Ascending aorta (tissue), 2 donors: ENCODE data around the gene METTL21C. TPM values are rescaled to one million over a fixed set of nuclear protein-coding genes. Genes with fewer than 3 reads are reported as not detected.

Experiments used
- DNase-seq, 2 donors: peaks; one replicate each; pipeline ENCODE4 v3.0.0-alpha.2; 2019; ENCODE audit warnings: low spot score in 2 of 2
- H3K27ac ChIP-seq, 2 donors: fragments of 200-600 bp; sonication (generic); one replicate each; pipeline ENCODE4 v1.5.1; 2016 to 2017; ENCODE audit warnings: mild to moderate bottlenecking in 1 of 2
- H3K27me3 ChIP-seq: fragments of 200-600 bp; sonication (generic); one replicate; pipeline ENCODE4 v1.5.1; 2017
- H3K36me3 ChIP-seq, 2 donors: fragments of 200-600 bp; sonication (generic); one replicate each; pipeline ENCODE4 v1.5.1; 2016
- H3K4me1 ChIP-seq, 2 donors: fragments of 200-600 bp; sonication (generic); one replicate each; pipeline ENCODE4 v1.5.1; 2016 to 2017; ENCODE audit warnings: mild to moderate bottlenecking in 1 of 2
- H3K4me3 ChIP-seq, 2 donors: fragments of 200-600 bp; sonication (generic); one replicate each; pipeline ENCODE4 v1.5.1; 2016 to 2017; ENCODE audit warnings: mild to moderate bottlenecking in 1 of 2
- H3K9me3 ChIP-seq, 2 donors: fragments of 200-600 bp; sonication (generic); one replicate each; pipeline ENCODE4 v1.5.1; 2016
- CTCF ChIP-seq, 3 experiments: fragments of 200-600 bp in 2 of 3; fragments of 450-650 bp in 1 of 3; sonication (generic) in 2 of 3; IDR thresholded peaks; one replicate each; pipeline ENCODE4 v1.5.1; 2016 to 2019; ENCODE audit warnings: antibody characterized with exemption in 3 of 3, mild to moderate bottlenecking in 1 of 3, moderate library complexity in 1 of 3
- intact Hi-C: fragments of 100-400 bp; cut with DNase I; formaldehyde crosslinking; loops from one replicate; pipeline ENCODE4 v1.15.1; 2023
- total RNA-seq: library from RNA; depleted of rRNA; stranded (reverse); fragments of >200 nt; gene quantifications from one replicate; pipeline ENCODE4 v1.1.0, GENCODE V29; 2016

METTL21C gene
- total RNA-seq, 1 donor from 2014 or later, result not detected

GRCh38 chr13:102651392-102651791 is 43.5 kb downstream of the METTL21C start:
- no peak overlapping the region for H3K27ac ChIP-seq
- no peaks in the 10 kb centered on the region for H3K9me3 ChIP-seq
- H3K27me3 ChIP-seq, result no peaks in the 10 kb centered on the region
- no peaks in the 10 kb centered on the region for H3K4me1 ChIP-seq
- H3K36me3 ChIP-seq, result peaks cover 7 to 46% of the 10 kb centered on the region in 2 donors
- intact Hi-C loops, result no loop called here
- no peak for DNase-seq
- no peak for TF ChIP-seq CTCF (IDR thresholded peaks at IDR 0.05)
- no peak overlapping the region for H3K4me3 ChIP-seq

- H3K27me3 ChIP-seq, result no peaks in the 10 kb centered on the region
- no peaks in the 10 kb centered on the region for H3K9me3 ChIP-seq
- peaks cover 11 to 49% of the 10 kb centered on the region in 2 donors for H3K36me3 ChIP-seq
- TF ChIP-seq CTCF (IDR thresholded peaks at IDR 0.05), result no peak
- no peak for DNase-seq
- no peaks in the 10 kb centered on the region for H3K4me1 ChIP-seq
- H3K27ac ChIP-seq, result no peak overlapping the region
- no peak overlapping the region for H3K4me3 ChIP-seq
- intact Hi-C loops, result no loop called here
Observed at GRCh38 chr13:102650444-102650843, 44.4 kb downstream of the METTL21C start.

GRCh38 chr13:102648046-102648445 is 46.8 kb downstream of the METTL21C start:
- no peak for DNase-seq
- no peaks in the 10 kb centered on the region for H3K27me3 ChIP-seq
- intact Hi-C loops, result no loop called here
- peaks cover 23 to 55% of the 10 kb centered on the region in 2 donors for H3K36me3 ChIP-seq
- H3K27ac ChIP-seq, result no peak overlapping the region
- no peaks in the 10 kb centered on the region for H3K9me3 ChIP-seq
- no peak for TF ChIP-seq CTCF (IDR thresholded peaks at IDR 0.05)
- H3K4me3 ChIP-seq, result no peak overlapping the region
- H3K4me1 ChIP-seq, result no peaks in the 10 kb centered on the region

GRCh38 chr13:102645701-102646100 is 49.1 kb downstream of the METTL21C start:
- Histone ChIP-seq H3K9me3 (no peaks in the 10 kb centered on the region), H3K4me1 (no peaks in the 10 kb centered on the region), H3K4me3 (no peak overlapping the region), H3K27ac (no peak overlapping the region), H3K27me3 (no peaks in the 10 kb centered on the region), H3K36me3 (peaks cover 23 to 62% of the 10 kb centered on the region in 2 donors)
- no peak for TF ChIP-seq CTCF (IDR thresholded peaks at IDR 0.05)
- DNase-seq, result no peak
- intact Hi-C loops, result no loop called here

GRCh38 chr13:102643656-102644055 is 51.2 kb downstream of the METTL21C start:
- intact Hi-C loops, result no loop called here
- H3K4me3 ChIP-seq, result no peak overlapping the region
- no peaks in the 10 kb centered on the region for H3K4me1 ChIP-seq
- H3K27ac ChIP-seq, result no peak overlapping the region
- no peak for DNase-seq
- TF ChIP-seq CTCF (IDR thresholded peaks at IDR 0.05), result no peak
- no peaks in the 10 kb centered on the region for H3K9me3 ChIP-seq
- H3K27me3 ChIP-seq, result no peaks in the 10 kb centered on the region
- peaks cover 32 to 69% of the 10 kb centered on the region in 2 donors for H3K36me3 ChIP-seq

GRCh38 chr13:102642475-102642874 is 52.4 kb downstream of the METTL21C start:
- intact Hi-C loops, result no loop called here
- Histone ChIP-seq H3K27me3 (no peaks in the 10 kb centered on the region), H3K4me1 (no peaks in the 10 kb centered on the region), H3K27ac (no peak overlapping the region), H3K4me3 (no peak overlapping the region), H3K36me3 (peaks cover 44 to 68% of the 10 kb centered on the region in 2 donors), H3K9me3 (no peaks in the 10 kb centered on the region)
- DNase-seq, result peak in 1 of 2 donors; percentile 67
- TF ChIP-seq CTCF (IDR thresholded peaks at IDR 0.05), result no peak
